Central memory CD8-positive, alpha-beta T cell (primary cell): Measurements from ENCODE around the gene EPB41.
A peak's percentile ranks its signal among the peaks of the same experiment; 100 is the strongest.
"Not testable (repeated sequence)": the region's sequence is repeated elsewhere in the genome, so short reads cannot be mapped to it uniquely, and the experiment has no call there.

ENCODE experiments used
- ATAC-seq: fragments of 150-1000 bp; cut with Tn5 transposase; replicated peaks from 2 replicates; pipeline ENCODE4 v1.10.0; 2022; ENCODE audit warnings: mild to moderate bottlenecking, moderate FRiP score, moderate number of reproducible peaks; ENCODE audit not compliant: poor library complexity, severe bottlenecking; ENCODE audit errors: extremely low read depth
- DNase-seq, 2 donors: peaks; one replicate each; pipeline ENCODE4 v3.0.0; 2021; ENCODE audit warnings: low spot score in 2 of 2
- H3K27ac Mint-ChIP-seq: one replicate; pipeline ENCODE4 v1.8.0; 2022; ENCODE audit warnings: low read depth, mild to moderate bottlenecking, moderate library complexity, mixed read lengths
- H3K27me3 Mint-ChIP-seq: one replicate; pipeline ENCODE4 v1.8.0; 2022; ENCODE audit warnings: mixed read lengths
- H3K36me3 Mint-ChIP-seq: one replicate; pipeline ENCODE4 v1.8.0; 2022; ENCODE audit warnings: mild to moderate bottlenecking, moderate library complexity, mixed read lengths; ENCODE audit not compliant: insufficient read depth
- H3K4me1 Mint-ChIP-seq: one replicate; pipeline ENCODE4 v1.8.0; 2022; ENCODE audit warnings: mixed read lengths
- H3K4me3 Mint-ChIP-seq: one replicate; pipeline ENCODE4 v1.8.0; 2022; ENCODE audit warnings: mild to moderate bottlenecking, moderate library complexity, mixed read lengths
- H3K9me3 Mint-ChIP-seq: one replicate; pipeline ENCODE4 v1.8.0; 2022; ENCODE audit warnings: mixed read lengths

The EPB41 gene

GRCh38 chr1:28914228-28915030, at the start of gene EPB41:
Gene EPB41 (plus strand): TSS chr1:28914569. CDS start chr1:28987438, 72,869 bp downstream.
- Mint-ChIP-seq H3K27ac (peak within 1 kb of the TSS; percentile 83), H3K4me1 (peaks cover 49% of the 10 kb centered on the region), H3K4me3 (peak within 1 kb of the TSS; percentile 95), H3K36me3 (peaks cover 9% of the 10 kb centered on the region), H3K27me3 (no peaks in the 10 kb centered on the region), H3K9me3 (no peaks in the 10 kb centered on the region)
- ATAC-seq (peak; percentile 82), DNase-seq (peak; percentile 78 to 81)

DNA sequence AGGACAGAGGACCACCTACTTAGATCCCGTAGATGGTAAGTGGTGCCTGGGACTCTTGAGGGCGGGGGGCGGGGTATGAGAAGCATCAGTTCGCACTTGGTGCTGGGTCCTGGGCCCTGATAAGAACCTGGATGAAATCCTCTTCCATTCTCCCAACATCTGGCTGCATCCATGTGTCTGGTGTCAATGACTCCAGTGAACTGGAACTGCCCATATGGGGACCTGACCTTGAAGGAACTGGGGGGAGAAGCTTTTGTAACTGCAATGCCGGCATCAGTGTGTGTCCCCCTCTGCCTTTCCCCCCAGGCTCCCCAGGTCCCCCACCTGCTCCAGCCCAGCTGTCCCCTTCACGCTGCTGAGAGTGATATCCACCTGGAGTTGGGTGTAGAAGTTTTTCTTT, 49.7 kb upstream of the EPB41 start:
- H3K27me3 Mint-ChIP-seq: peaks cover 37% of the 10 kb centered on the region
- no peak overlapping the region for H3K4me3 Mint-ChIP-seq
- no peaks in the 10 kb centered on the region for H3K36me3 Mint-ChIP-seq
- no peak overlapping the region for H3K27ac Mint-ChIP-seq
- H3K9me3 Mint-ChIP-seq: no peaks in the 10 kb centered on the region
- no peak for DNase-seq
- no peaks in the 10 kb centered on the region for H3K4me1 Mint-ChIP-seq
- no peak for ATAC-seq

- H3K27ac Mint-ChIP-seq: peak overlapping the region; percentile 47
- H3K9me3 Mint-ChIP-seq: no peaks in the 10 kb centered on the region
- peaks cover 40% of the 10 kb centered on the region for H3K27me3 Mint-ChIP-seq
- H3K4me3 Mint-ChIP-seq: no peak overlapping the region
- DNase-seq: no peak
- no peaks in the 10 kb centered on the region for H3K4me1 Mint-ChIP-seq
- H3K36me3 Mint-ChIP-seq: no peaks in the 10 kb centered on the region
- ATAC-seq: no peak
Observed at GRCh38 chr1:28865997-28866650, 48.2 kb upstream of the EPB41 start.

GRCh38 chr1:28867850-28868249, 46.5 kb upstream of the EPB41 start:
- ATAC-seq: no peak
- DNase-seq: no peak
- H3K27me3 Mint-ChIP-seq: peaks cover 49% of the 10 kb centered on the region
- no peaks in the 10 kb centered on the region for H3K36me3 Mint-ChIP-seq
- H3K9me3 Mint-ChIP-seq: no peaks in the 10 kb centered on the region
- H3K27ac Mint-ChIP-seq: no peak overlapping the region
- no peaks in the 10 kb centered on the region for H3K4me1 Mint-ChIP-seq
- H3K4me3 Mint-ChIP-seq: no peak overlapping the region

- H3K27ac Mint-ChIP-seq: no peak overlapping the region
- H3K36me3 Mint-ChIP-seq: no peaks in the 10 kb centered on the region
- H3K4me3 Mint-ChIP-seq: no peak overlapping the region
- DNase-seq (no peak), ATAC-seq (no peak)
- H3K4me1 Mint-ChIP-seq: no peaks in the 10 kb centered on the region
- H3K27me3 Mint-ChIP-seq: peaks cover 55% of the 10 kb centered on the region
- H3K9me3 Mint-ChIP-seq: no peaks in the 10 kb centered on the region
Observed at GRCh38 chr1:28869952-28870351, 44.4 kb upstream of the EPB41 start.

DNA sequence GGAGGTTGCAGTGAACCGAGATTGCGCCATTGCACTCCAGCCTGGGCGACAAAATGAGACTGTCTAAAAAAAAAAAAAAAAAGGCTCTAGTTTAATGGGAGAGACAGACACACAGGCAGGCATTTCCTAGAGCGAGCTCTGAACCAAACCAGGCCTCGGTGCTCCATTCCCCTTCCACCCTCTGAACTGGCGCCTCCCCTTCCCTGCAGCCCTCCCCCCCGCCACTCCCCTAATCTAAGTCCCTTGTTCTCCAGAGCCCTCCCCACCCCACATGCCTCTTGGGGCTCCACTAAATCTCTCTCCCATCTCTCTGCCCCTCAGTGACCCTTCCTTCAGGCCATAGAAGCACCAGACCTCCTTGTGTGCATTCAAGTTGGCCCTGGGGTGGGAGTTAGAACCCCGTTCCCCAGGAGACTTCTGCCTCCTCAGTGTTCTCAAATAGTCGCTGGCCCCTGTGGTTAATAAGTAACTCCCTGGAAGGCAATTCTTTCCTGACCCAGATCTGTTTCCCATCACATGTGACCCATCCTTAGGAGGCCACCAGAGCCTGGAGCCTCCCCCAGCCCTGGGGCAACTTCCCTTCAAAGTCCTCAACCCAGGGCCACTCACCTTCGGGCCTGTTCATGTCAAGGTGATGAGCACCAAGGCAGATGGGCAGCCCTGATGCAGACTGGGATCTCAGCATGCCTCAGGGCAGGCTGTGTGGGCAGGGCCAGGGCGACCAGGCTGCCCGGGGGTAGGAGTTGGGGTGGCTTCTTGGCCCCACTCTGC, 42.6 kb upstream of the EPB41 start:
- Mint-ChIP-seq H3K4me1 (no peaks in the 10 kb centered on the region), H3K36me3 (peaks cover 2% of the 10 kb centered on the region), H3K9me3 (no peaks in the 10 kb centered on the region), H3K27me3 (peaks cover 37% of the 10 kb centered on the region), H3K4me3 (no peak overlapping the region), H3K27ac (no peak overlapping the region)
- ATAC-seq (no peak), DNase-seq (no peak)

GRCh38 chr1:28875134-28875533, 39.2 kb upstream of the EPB41 start:
- H3K36me3 Mint-ChIP-seq, H3K27ac Mint-ChIP-seq, DNase-seq, H3K9me3 Mint-ChIP-seq, H3K4me1 Mint-ChIP-seq, H3K4me3 Mint-ChIP-seq, ATAC-seq: not testable (repeated sequence)
- H3K27me3 Mint-ChIP-seq: peaks cover 18% of the 10 kb centered on the region

GRCh38 chr1:28877132-28877781, 37.1 kb upstream of the EPB41 start:
- peak; percentile 66 for ATAC-seq
- Mint-ChIP-seq H3K4me1 (peaks cover 7% of the 10 kb centered on the region), H3K9me3 (no peaks in the 10 kb centered on the region), H3K36me3 (peaks cover 2% of the 10 kb centered on the region), H3K4me3 (no peak overlapping the region), H3K27me3 (peaks cover 13% of the 10 kb centered on the region), H3K27ac (no peak overlapping the region)
- peak; percentile 59 to 67 for DNase-seq

DNA sequence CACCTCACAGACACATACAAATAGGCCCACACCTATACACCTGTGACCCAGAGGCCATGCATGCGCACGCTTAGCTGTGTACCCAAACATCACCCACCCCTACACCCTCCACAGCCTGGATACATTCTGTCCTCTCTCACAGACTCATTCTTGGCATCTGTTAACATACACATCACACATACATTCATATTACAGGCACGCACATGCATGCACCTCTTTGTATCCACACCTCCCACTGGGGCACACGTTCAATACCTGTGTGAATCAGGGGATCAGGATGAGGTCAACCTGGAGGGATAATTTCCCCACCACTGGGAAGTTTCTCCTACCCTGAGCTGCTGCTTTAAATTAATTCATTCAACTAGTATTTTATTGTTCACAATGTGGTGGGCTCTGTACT, 35.6 kb upstream of the EPB41 start:
- H3K4me1 Mint-ChIP-seq: peaks cover 14% of the 10 kb centered on the region
- no peak overlapping the region for H3K4me3 Mint-ChIP-seq
- DNase-seq: no peak
- H3K27me3 Mint-ChIP-seq: peaks cover 3% of the 10 kb centered on the region
- ATAC-seq: no peak
- no peaks in the 10 kb centered on the region for H3K9me3 Mint-ChIP-seq
- H3K27ac Mint-ChIP-seq: no peak overlapping the region
- H3K36me3 Mint-ChIP-seq: peaks cover 2% of the 10 kb centered on the region

DNA sequence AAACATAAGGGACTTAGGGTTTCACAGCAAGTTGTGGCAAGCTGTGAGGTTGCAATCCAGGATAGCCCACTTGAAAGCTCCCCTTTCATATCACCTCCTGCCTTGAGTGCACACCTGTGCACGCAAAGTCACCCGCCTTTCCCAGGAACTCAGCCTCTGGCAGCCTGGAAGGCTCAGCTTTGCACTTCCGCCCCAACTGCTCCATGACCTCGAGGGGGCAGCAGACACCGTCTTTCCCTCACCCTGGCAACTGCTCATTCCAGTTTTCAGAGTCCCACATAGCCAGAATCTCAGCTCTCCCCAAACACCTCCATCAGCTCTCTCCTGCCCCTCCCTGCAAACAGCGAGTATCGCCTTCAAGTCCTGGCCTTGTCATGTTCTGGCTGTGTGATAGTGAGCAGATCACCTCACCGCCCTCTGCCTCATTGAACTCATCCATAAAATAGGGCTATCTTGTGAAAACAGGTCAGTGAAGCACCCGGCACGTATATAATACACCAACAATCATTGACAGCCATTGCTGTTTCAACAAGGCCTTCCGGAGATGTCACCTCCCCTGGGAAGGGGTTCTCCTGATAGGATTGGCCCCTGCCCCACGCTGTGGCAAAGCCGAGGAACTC, 32.2 kb upstream of the EPB41 start:
- no peak overlapping the region for H3K4me3 Mint-ChIP-seq
- no peak for ATAC-seq
- peak; percentile 54 to 72 for DNase-seq
- peaks cover 14% of the 10 kb centered on the region for H3K36me3 Mint-ChIP-seq
- H3K9me3 Mint-ChIP-seq: no peaks in the 10 kb centered on the region
- H3K27ac Mint-ChIP-seq: peak overlapping the region; percentile 6
- H3K4me1 Mint-ChIP-seq: peaks cover 43% of the 10 kb centered on the region
- H3K27me3 Mint-ChIP-seq: no peaks in the 10 kb centered on the region

DNA sequence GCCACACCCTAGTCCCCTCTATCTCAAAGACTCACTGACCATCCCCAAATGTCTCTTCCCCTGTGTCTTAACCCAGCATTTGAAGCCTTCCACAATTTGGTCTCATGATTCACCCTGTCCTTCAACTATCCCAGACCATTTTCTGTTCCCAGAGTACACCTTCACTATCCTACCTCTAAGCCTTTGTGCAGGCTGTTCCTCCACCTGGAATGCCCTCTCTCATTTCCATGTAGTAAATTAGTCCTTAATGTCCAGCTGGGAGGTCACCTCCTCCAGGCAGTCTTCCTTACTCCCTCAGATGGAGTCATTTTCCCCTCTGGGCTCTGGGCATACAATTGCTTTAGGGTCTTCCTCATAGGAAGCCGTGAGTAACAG, 31.1 kb upstream of the EPB41 start:
- H3K27me3 Mint-ChIP-seq: no peaks in the 10 kb centered on the region
- H3K36me3 Mint-ChIP-seq: peaks cover 18% of the 10 kb centered on the region
- DNase-seq: no peak
- ATAC-seq: no peak
- H3K9me3 Mint-ChIP-seq: no peaks in the 10 kb centered on the region
- no peak overlapping the region for H3K27ac Mint-ChIP-seq
- H3K4me1 Mint-ChIP-seq: peaks cover 51% of the 10 kb centered on the region
- no peak overlapping the region for H3K4me3 Mint-ChIP-seq

DNA sequence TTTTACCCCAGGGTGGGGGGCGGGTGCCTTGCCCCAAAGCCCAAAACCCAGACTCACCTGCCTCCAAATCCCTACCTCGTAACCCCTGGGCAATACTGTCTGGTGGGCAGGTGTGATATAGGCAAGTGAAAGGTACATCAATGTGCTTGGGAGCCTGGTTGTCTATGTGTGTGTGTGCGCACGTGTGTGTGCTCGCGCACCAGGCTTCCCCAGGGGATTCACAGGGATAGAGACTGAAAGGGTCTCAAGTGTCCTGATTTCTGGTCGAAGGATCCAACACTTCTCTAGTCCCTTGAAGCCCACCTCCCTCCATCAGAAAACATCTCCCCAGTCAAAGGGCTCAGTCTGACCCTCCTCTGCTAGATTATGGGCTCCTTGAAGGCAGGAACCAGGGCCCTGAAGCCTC, 28.9 kb upstream of the EPB41 start:
- H3K27ac Mint-ChIP-seq: peak overlapping the region; percentile 92
- peaks cover 20% of the 10 kb centered on the region for H3K36me3 Mint-ChIP-seq
- H3K4me3 Mint-ChIP-seq: peak overlapping the region; percentile 88
- no peaks in the 10 kb centered on the region for H3K9me3 Mint-ChIP-seq
- H3K4me1 Mint-ChIP-seq: peaks cover 68% of the 10 kb centered on the region
- DNase-seq: no peak
- H3K27me3 Mint-ChIP-seq: no peaks in the 10 kb centered on the region
- no peak for ATAC-seq
